GM19193 (cell line): Measurements from ENCODE around the gene SACM1L.

Source experiments
- POLR2A ChIP-seq: IDR thresholded peaks from 4 replicates; pipeline ENCODE4 v1.6.1; 2011; ENCODE audit not compliant: insufficient read depth, insufficient read length; ENCODE audit errors: extremely low read depth

SACM1L gene

GRCh38 chr3:45682311-45682710 lies 6.9 kb upstream of the SACM1L start:
- no peak for TF ChIP-seq POLR2A

GRCh38 chr3:45682786-45683185 lies 6.4 kb upstream of the SACM1L start:
- TF ChIP-seq POLR2A: no peak

- no peak for TF ChIP-seq POLR2A
Measured at GRCh38 chr3:45683417-45684326, 5.5 kb upstream of the SACM1L start.

GRCh38 chr3:45684327-45684892 lies 4.8 kb upstream of the SACM1L start:
- no peak for TF ChIP-seq POLR2A

- TF ChIP-seq POLR2A: no peak
Measured at GRCh38 chr3:45686850-45687249, 2.3 kb upstream of the SACM1L start.

- TF ChIP-seq POLR2A: no peak
Measured at GRCh38 chr3:45687828-45688193, 1.4 kb upstream of the SACM1L start.

- TF ChIP-seq POLR2A: no peak
Measured at GRCh38 chr3:45688194-45688881, 858 bp upstream of the SACM1L start.

- TF ChIP-seq POLR2A: no peak
Measured at GRCh38 chr3:45689787-45690145, 570 bp downstream of the SACM1L start.

- TF ChIP-seq POLR2A: no peak
Measured at GRCh38 chr3:45690336-45691035, 1.3 kb downstream of the SACM1L start.

- no peak for TF ChIP-seq POLR2A
Measured at GRCh38 chr3:45691842-45692241, 2.6 kb downstream of the SACM1L start.

- no peak for TF ChIP-seq POLR2A
Measured at GRCh38 chr3:45692866-45693265, 3.7 kb downstream of the SACM1L start.

- TF ChIP-seq POLR2A: no peak
Measured at GRCh38 chr3:45693941-45694521, 4.8 kb downstream of the SACM1L start.

GRCh38 chr3:45700570-45701073 lies 11.4 kb downstream of the SACM1L start:
- TF ChIP-seq POLR2A: no peak

- TF ChIP-seq POLR2A: no peak
Measured at GRCh38 chr3:45701172-45701867, 12.1 kb downstream of the SACM1L start.
